GM12874 (cell line): Measurements from ENCODE around the gene PHOX2B.

ENCODE experiments used
- TF ChIP-seq, protein P1 (sequence below): IDR thresholded peaks from 2 replicates; pipeline ENCODE4 v1.5.1; 2011; ENCODE audit warnings: low read depth, mild to moderate bottlenecking, control low read depth, low read length, moderate library complexity; ENCODE audit not compliant: insufficient read depth

Gene PHOX2B

DNA sequence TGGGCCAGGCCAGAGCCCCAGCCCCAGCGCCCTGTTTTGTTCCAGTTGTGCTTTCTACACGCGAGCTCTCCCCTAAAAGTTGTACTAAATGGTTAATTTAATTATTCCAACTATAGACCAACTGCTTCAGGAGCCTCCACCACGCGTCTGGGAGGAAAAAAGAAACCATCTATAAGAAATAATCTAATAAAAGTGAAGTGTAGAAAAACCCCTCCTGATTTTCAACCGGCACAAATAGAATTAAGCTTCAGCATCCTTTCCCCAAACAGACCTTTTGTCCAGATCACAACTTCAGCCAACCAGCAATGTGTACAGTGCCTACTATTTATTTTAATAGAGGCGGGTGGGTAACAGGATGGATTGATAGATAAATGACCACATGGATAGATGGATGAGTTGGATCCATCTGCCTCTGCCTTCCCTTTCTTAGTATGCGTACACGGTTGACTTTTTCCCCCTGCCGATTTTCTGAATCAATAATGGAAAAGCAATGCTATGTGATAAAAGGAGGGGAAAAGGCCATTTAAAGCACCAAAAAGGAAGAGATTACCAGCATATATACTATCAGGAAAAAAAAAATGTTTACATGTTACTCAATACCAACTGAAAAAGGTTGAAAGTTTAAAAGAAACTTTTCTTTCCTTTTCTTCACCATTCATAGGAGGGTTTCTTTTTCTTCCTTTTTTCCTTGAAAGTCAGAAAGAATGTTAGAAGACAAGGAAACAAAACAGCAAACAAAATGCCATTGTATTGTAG, 3.7 kb upstream of the PHOX2B start:
- TF ChIP-seq, protein P1, sequence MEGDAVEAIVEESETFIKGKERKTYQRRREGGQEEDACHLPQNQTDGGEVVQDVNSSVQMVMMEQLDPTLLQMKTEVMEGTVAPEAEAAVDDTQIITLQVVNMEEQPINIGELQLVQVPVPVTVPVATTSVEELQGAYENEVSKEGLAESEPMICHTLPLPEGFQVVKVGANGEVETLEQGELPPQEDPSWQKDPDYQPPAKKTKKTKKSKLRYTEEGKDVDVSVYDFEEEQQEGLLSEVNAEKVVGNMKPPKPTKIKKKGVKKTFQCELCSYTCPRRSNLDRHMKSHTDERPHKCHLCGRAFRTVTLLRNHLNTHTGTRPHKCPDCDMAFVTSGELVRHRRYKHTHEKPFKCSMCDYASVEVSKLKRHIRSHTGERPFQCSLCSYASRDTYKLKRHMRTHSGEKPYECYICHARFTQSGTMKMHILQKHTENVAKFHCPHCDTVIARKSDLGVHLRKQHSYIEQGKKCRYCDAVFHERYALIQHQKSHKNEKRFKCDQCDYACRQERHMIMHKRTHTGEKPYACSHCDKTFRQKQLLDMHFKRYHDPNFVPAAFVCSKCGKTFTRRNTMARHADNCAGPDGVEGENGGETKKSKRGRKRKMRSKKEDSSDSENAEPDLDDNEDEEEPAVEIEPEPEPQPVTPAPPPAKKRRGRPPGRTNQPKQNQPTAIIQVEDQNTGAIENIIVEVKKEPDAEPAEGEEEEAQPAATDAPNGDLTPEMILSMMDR = no peak

DNA sequence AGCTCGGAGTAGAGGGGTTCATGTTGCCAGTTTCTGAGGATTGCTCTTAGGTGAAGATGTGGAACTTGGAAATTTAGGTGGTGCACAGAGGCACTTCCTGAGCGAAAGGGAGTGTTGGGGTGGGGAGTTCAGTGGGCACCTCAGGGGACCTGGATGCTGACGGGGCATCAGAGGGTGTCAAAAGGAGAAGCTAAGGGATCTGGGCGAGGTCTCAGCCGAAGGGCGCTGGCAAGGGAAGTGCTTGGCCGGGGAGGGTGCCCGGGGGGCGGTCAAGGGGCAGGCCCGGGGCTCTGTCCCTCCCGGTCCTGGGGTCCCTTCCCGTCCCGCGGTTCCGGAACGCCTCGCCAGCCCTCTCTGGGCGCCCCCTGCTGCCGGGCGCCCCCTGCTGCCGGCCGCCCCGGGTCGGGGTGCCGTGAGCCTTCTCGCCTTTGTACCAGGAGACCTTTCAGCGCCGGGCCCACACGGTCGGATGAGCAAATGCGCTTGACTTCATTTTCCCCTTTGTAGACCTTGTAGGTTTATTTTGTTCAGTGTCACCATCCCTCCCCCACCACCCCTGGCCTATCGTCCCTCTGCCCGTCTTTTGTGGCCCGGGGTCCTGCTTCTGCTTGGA, 3.0 kb upstream of the PHOX2B start:
- TF ChIP-seq, protein P1 = peak; percentile 36; the same call in 1 of the 2 replicates

DNA sequence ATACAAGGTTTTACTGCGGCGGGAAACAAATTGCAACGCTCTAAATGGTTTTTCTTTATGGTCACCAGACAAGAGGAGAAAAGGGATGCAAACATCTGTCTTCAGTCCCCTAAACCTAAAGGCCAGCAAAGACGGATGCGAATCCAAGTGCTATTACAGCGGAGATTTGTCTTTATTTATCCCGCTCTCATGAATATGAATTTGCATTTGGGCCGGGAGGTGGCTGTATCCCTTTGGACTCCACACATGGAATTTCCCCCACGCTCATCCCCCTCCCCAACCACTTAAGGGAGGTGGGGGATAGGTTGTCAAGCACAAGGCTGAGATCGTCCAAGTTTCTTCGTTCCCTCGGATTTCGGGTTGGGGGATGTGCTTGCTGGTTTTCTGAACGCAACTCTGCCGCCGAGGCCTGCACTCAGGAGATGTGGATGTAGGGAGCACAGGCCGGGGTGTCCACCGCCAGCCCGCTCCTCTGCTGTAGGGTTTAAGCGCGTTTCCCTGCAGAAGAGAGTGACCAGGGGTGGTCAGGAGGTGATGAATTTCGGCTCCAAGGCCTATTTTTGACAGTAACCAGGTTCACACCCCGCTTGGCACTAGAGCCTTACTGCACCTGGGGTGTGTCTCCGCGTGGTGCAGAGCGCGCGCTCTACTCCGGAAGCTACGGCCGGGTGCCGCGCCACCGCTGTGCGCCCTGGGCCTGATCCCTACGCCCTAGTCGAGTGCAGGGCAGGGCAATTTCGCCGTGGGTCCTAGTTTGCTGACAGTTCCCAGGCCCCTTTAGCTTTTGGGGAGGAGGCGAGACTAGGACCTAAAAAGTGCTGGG, 2.3 kb upstream of the PHOX2B start:
- TF ChIP-seq, protein P1 = no peak

DNA sequence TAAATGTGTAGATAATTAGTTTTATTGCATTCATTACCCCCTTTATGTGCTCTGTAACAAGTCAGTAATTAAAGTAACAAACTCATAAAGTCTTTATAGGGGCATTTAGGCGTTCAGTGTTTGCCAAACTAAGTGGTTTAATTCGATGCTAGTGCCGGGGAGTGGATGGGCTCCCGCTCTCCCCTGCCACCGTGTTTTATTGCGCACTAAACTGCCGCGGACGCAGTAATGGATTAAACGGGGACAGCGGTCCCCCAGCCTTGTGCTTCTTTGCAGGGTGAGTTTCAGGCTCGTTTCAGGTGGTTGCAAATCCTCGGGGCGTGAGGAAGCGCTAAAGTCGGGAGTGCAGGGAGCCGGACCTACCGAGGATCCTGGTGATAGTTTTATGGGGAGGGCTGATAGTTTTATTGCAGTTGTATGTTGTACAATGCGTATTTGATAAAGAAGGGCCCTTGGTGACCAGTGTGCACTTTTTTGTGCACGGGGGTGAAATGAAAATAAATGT, 1.6 kb upstream of the PHOX2B start:
- TF ChIP-seq, protein P1 = no peak

DNA sequence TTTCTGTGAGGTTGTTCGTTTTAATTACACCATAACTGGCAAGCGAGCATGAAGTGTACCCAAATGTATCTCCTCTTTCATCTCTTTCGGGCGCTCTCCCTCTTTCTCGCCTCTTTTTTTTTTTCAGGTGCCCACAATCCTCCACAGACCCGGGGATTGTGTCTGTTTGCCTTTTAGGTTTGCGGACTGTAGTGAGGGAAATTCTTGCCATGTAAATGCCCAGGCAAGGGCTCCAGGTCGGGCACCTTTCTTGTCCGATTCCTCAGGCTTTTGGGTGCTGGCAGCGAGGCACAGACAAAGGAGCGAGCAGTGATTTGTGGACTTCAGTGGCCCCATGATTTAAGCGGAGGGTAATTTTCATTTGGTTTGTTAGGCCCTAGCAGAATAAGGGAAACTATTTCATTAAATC, 1.1 kb upstream of the PHOX2B start:
- TF ChIP-seq, protein P1 = no peak

DNA sequence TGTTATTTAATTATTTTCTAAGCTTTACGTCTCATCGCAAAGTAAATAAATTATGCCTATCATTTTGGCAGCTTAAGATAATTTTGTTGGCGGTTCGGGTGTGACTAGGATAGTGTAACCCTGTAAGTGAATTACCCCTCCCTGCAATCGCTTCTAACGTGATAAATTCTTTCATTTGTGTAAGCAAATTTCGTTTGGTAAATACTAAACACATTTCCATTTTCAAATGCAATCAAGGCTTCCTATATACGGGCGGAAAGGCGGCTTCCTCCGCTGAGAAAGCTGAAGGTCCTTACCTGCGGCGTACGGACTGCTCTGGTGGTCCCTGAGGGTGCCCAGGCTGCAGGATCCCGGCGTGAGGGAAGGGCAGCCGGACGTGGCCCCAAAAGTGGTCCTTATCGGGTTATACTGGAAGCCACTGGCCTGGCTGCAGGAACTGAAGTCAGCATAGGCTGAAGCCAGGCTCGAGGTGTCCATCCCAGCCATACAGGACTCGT, 403 bp downstream of the PHOX2B start:
- TF ChIP-seq, protein P1 = no peak
